Measurements from ENCODE around the gene RPL18A.

GRCh38 chr19:17893766-17894165 lies 34.1 kb downstream of the RPL18A start:
- no peak for TF ChIP-seq EZH2 (IDR thresholded peaks at IDR 0.05; ENCODE audit: borderline replicate concordance, low read depth, low read length, severe bottlenecking)
- TF ChIP-seq CTCF (IDR thresholded peaks at IDR 0.05; ENCODE audit: borderline replicate concordance, extremely low read depth, low read length, poor library complexity, severe bottlenecking), result no peak

Data from DND-41 (cell line).